ENCODE data around the gene BCL2L13. TPM values are rescaled to one million over a fixed set of nuclear protein-coding genes. Genes with fewer than 3 reads are reported as not detected.

The BCL2L13 gene
- total RNA-seq, 2 experiments from 2014 or later: 26.0 to 27.0 TPM

DNA sequence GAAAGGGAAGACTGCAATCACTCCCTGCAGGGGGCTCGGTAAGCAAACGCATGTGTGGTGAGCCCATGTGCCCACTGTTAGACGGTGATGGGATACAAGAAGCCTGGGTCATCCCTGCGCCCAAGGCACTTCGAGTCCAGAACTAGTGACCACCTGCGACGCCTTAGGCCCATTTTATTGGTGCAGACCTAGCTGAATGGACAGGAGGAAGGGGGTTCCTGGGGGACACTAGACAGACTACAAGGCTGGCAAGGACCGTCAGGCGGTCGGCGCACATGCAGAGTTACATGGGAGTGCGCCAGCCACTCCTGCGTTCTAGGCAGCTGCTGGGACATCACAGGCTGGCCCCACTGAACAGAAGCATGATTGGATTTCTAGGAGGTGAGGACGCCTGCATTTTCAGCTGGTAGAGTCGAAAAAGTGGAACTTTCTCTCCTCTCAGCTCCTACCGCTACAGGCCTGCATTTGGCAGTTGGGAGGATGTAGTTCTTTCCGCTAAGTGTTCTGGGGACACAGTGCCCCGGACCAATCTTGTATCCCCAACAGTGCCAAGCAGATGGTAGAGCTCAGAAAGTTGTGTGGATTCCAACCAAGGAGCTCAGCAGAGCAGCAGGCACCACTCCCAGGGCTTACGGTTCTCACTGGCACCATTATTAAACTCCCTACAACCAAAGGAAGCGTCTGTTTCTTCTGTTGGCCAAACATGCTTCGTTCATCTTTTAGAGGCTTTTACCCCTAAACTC, 100.0 kb downstream of the BCL2L13 start:
- ChIA-PET POLR2A (interaction anchor here (1.5 kb wide), 1 partner anchor 33 kb away, joined by 4 read pairs; no protein-coding TSS in a partner anchor), CTCF (interaction anchor here (1.7 to 7.0 kb wide), 3 partner anchors 35 to 337 kb away, joined by 3 to 106 read pairs (median 5); no protein-coding TSS in a partner anchor)
- DNase-seq (no peak), ATAC-seq (no peak)
- Mint-ChIP-seq H3K36me3 (ENCODE audit: low read depth) (peaks cover 18% of the 10 kb centered on the region), H3K4me3 (no peak overlapping the region), H3K9me3 (ENCODE audit: insufficient read depth) (no peaks in the 10 kb centered on the region), H3K27ac (no peak overlapping the region), H3K27me3 (ENCODE audit: low read depth) (no peaks in the 10 kb centered on the region), H3K4me1 (ENCODE audit: low read depth) (peaks cover 14% of the 10 kb centered on the region)

DNA sequence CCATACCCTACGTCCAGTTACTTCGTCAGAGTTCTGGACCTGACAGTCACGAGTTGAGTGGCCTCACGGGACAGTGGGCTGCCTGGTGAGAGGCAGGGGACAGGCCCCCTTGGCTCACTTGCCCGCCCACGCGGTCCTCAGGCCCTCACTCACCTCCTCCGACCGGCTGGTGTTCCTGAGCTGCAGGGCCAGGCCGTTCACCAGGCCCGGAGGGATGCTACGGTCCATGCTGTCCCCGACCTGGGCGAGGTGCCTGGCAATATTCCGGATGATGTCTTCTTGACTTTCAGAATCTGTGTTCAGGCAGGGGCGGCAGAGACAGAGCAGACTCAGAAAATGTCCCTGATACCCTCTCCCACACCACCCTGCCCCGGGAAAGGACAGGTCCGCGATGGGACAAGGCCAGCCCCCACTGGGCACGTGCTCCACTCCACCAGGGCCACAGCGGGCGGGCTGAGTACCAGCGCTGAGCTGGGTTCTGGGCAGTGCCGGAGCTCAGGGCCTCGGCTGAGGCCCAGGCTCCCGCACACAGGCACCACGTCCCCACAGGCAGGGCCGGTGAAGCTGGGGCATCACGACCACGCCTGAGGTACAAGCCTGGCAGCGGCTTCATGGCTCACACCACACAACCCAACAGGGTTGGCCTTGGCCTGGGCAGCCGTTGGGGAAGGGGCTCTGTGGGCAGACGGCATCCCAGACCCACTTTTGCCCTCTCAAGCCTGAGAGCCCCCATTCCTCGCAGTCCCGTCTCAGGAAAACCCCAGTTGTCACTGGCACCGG, 100.8 kb downstream of the BCL2L13 start:
- ATAC-seq (no peak), DNase-seq (no peak)
- Mint-ChIP-seq H3K27me3 (ENCODE audit: low read depth) (no peaks in the 10 kb centered on the region), H3K4me1 (ENCODE audit: low read depth) (peaks cover 6% of the 10 kb centered on the region), H3K27ac (no peak overlapping the region), H3K9me3 (ENCODE audit: insufficient read depth) (no peaks in the 10 kb centered on the region), H3K4me3 (no peak overlapping the region), H3K36me3 (ENCODE audit: low read depth) (peaks cover 14% of the 10 kb centered on the region)
- CTCF ChIA-PET: interaction anchor here (1.7 to 7.0 kb wide), 3 partner anchors 34 to 337 kb away, joined by 3 to 106 read pairs (median 5); no protein-coding TSS in a partner anchor
- POLR2A ChIA-PET: no interaction called here

- Mint-ChIP-seq H3K36me3 (ENCODE audit: low read depth) (peaks cover 6% of the 10 kb centered on the region), H3K4me1 (ENCODE audit: low read depth) (no peaks in the 10 kb centered on the region), H3K27ac (no peak overlapping the region), H3K9me3 (ENCODE audit: insufficient read depth) (no peaks in the 10 kb centered on the region), H3K27me3 (ENCODE audit: low read depth) (no peaks in the 10 kb centered on the region), H3K4me3 (no peak overlapping the region)
- ATAC-seq (peak; percentile 19), DNase-seq (no peak)
- CTCF ChIA-PET: interaction anchor here (0.7 to 7.0 kb wide), 14 partner anchors 8 to 335 kb away, joined by 3 to 106 read pairs (median 6); partner anchors contain the start of gene PEX26
- POLR2A ChIA-PET: interaction anchor here (1.3 kb wide), 1 partner anchor 43 kb away, joined by 6 read pairs; no protein-coding TSS in a partner anchor
Measured at GRCh38 chr22:17741866-17742526, 103.4 kb downstream of the BCL2L13 start.

- no peak overlapping the region for H3K27ac Mint-ChIP-seq
- ATAC-seq (peak; percentile 75), DNase-seq (peak; percentile 73)
- no peaks in the 10 kb centered on the region for H3K9me3 Mint-ChIP-seq (ENCODE audit: insufficient read depth)
- ChIA-PET CTCF (interaction anchor here (0.7 to 7.0 kb wide), 15 partner anchors 8 to 571 kb away, joined by 3 to 106 read pairs (median 5); partner anchors contain the start of gene PEX26), POLR2A (interaction anchor here (1.3 kb wide), 1 partner anchor 42 kb away, joined by 6 read pairs; no protein-coding TSS in a partner anchor)
- peaks cover 6% of the 10 kb centered on the region for H3K36me3 Mint-ChIP-seq (ENCODE audit: low read depth)
- H3K4me3 Mint-ChIP-seq: no peak overlapping the region
- no peaks in the 10 kb centered on the region for H3K27me3 Mint-ChIP-seq (ENCODE audit: low read depth)
- H3K4me1 Mint-ChIP-seq (ENCODE audit: low read depth): no peaks in the 10 kb centered on the region
Measured at GRCh38 chr22:17742527-17742902, 104.0 kb downstream of the BCL2L13 start.

DNA sequence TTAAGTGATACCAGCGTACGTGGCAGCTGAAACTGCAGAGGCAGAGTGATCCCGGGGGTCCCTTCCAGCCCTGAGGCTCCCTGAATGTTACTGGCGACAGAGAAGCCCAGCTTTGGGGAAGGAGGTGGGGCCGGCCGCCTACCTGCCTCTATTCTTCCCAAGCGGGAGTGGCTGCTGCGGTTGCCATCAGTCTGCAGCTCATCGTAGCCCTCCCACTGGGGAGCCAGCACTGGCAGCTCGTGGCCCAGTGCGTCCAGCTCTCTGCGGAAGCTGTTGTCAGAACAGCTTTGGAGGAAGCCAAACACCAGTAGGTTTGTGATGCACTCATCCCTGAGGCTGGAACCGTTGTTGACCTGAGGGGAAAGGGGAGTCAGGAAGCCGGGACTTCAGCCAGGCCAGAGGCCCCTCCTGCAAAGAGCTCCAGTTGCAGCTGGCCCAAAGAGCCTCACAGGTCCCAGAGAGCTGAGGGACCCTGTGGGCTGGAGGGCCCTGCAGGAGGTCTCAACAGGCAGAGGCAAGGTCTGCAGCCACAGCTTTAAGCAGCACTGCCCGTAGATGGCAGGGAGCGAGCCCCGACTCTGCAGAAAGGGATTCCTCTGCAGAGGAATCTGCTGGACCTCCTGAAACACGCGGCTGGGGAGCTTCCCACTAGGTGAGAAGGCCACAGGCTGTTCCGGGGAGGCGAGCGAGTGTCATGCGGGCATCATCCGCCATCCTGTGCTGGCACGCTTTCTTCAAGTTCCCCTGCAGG, 105.3 kb downstream of the BCL2L13 start:
- Mint-ChIP-seq H3K9me3 (ENCODE audit: insufficient read depth) (no peaks in the 10 kb centered on the region), H3K27me3 (ENCODE audit: low read depth) (no peaks in the 10 kb centered on the region), H3K36me3 (ENCODE audit: low read depth) (peaks cover 2% of the 10 kb centered on the region), H3K27ac (no peak overlapping the region), H3K4me1 (ENCODE audit: low read depth) (no peaks in the 10 kb centered on the region), H3K4me3 (no peak overlapping the region)
- ATAC-seq: no peak
- ChIA-PET CTCF (interaction anchor here (0.7 to 7.0 kb wide), 10 partner anchors 9 to 572 kb away, joined by 3 to 106 read pairs (median 10); partner anchors contain the start of gene PEX26), POLR2A (no interaction called here)
- DNase-seq: no peak

DNA sequence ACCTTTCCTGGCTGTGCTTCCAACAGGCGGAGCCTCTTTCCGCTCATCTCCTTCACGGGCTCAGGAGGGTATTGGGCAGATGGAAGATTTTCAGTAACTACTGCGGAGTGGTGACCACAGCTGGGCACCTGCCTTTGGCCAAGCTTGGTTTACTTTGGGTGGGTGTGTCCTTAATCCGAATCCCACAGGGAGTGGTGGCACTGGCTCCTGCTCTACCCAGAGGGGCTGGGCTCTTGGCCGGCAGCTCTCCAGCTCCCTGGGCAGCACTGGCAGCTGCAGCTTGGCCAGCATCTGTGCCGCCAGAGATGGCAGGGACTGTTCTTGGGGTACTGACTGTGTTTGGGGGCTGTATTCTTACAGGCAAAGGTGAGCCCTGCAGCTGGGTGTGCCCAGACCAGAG, 105.9 kb downstream of the BCL2L13 start:
- ChIA-PET CTCF (interaction anchor here (1.5 to 7.0 kb wide), 7 partner anchors 9 to 573 kb away, joined by 3 to 106 read pairs (median 15); partner anchors contain the start of gene PEX26), POLR2A (interaction anchor here (0.7 kb wide), 1 partner anchor 250 kb away, joined by 4 read pairs; no protein-coding TSS in a partner anchor)
- Mint-ChIP-seq H3K4me3 (no peak overlapping the region), H3K27me3 (ENCODE audit: low read depth) (no peaks in the 10 kb centered on the region), H3K9me3 (ENCODE audit: insufficient read depth) (no peaks in the 10 kb centered on the region), H3K36me3 (ENCODE audit: low read depth) (peaks cover 2% of the 10 kb centered on the region), H3K27ac (no peak overlapping the region), H3K4me1 (ENCODE audit: low read depth) (no peaks in the 10 kb centered on the region)
- DNase-seq: no peak
- no peak for ATAC-seq

DNA sequence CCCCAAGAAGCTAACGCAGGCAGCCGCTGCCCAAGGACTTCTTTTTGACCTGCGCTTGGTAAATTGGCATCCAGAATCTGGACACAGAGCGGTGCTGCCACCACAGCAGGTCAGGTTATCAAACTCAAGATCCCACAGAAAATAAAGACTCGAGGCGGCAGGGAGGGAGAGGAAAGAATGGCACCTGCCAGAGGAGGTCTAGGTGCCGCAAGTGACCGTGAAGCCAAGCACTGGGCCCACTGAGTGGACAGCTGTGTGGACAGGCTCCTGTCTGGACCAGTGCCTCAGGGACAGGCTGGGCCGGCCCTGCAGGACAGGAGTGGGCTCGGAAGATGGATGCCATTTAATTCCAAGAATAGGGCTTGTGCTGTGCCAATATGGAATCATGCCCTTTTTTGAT, 108.4 kb downstream of the BCL2L13 start:
- no peaks in the 10 kb centered on the region for H3K9me3 Mint-ChIP-seq (ENCODE audit: insufficient read depth)
- H3K4me3 Mint-ChIP-seq: no peak overlapping the region
- H3K4me1 Mint-ChIP-seq (ENCODE audit: low read depth): no peaks in the 10 kb centered on the region
- POLR2A ChIA-PET: no interaction called here
- CTCF ChIA-PET: interaction anchor here (0.9 kb wide), 1 partner anchor 20 kb away, joined by 3 read pairs; no protein-coding TSS in a partner anchor
- ATAC-seq (no peak), DNase-seq (no peak)
- no peak overlapping the region for H3K27ac Mint-ChIP-seq
- no peaks in the 10 kb centered on the region for H3K36me3 Mint-ChIP-seq (ENCODE audit: low read depth)
- no peaks in the 10 kb centered on the region for H3K27me3 Mint-ChIP-seq (ENCODE audit: low read depth)

DNA sequence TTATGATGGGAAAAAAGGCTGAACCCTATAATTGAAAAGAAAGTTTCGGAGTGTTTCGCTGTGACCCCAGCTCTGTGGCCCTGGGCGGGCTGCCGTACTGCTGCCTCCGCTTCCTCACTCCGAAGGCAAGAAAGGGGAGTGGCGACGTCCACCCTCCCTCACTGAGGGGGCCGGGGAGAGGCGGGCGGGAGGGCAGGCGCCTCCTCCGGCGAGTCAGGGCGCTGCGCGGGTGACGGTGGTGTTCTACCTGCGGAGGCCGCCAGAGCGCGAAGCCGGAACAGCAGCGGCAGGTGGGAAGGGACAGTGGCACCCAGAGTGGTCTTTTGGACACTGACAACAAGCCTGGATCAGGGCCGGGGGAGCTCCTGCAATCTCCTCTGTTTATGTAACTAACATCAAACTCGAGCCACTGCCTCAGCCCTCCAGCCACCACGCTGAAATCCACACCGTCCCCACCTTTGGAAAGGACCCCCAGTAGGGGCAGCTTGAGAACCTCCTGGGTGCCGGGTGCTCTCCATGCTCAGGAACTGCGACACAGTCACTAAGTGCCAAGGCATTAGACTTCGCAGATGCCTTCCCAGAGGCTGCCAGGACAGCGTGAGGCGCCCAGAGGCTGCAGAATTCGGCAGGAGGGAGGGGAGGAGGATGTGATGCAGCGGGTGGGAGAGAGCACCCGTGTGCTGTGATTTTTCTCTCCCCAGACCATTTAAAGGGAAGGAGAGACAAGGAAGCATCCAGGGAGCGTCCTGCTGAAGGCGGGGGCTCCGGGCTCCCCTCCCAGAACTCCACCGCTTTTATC, 110.2 kb downstream of the BCL2L13 start:
- Mint-ChIP-seq H3K27me3 (ENCODE audit: low read depth) (no peaks in the 10 kb centered on the region), H3K9me3 (ENCODE audit: insufficient read depth) (no peaks in the 10 kb centered on the region), H3K27ac (no peak overlapping the region), H3K4me3 (no peak overlapping the region), H3K4me1 (ENCODE audit: low read depth) (no peaks in the 10 kb centered on the region), H3K36me3 (ENCODE audit: low read depth) (no peaks in the 10 kb centered on the region)
- DNase-seq: no peak
- ChIA-PET CTCF (no interaction called here), POLR2A (no interaction called here)
- no peak for ATAC-seq

- H3K27me3 Mint-ChIP-seq (ENCODE audit: low read depth): no peaks in the 10 kb centered on the region
- H3K4me1 Mint-ChIP-seq (ENCODE audit: low read depth): no peaks in the 10 kb centered on the region
- no peaks in the 10 kb centered on the region for H3K36me3 Mint-ChIP-seq (ENCODE audit: low read depth)
- ChIA-PET CTCF (no interaction called here), POLR2A (no interaction called here)
- no peaks in the 10 kb centered on the region for H3K9me3 Mint-ChIP-seq (ENCODE audit: insufficient read depth)
- no peak for DNase-seq
- H3K4me3 Mint-ChIP-seq: no peak overlapping the region
- no peak overlapping the region for H3K27ac Mint-ChIP-seq
- no peak for ATAC-seq
Measured at GRCh38 chr22:17749605-17750395, 111.2 kb downstream of the BCL2L13 start.

DNA sequence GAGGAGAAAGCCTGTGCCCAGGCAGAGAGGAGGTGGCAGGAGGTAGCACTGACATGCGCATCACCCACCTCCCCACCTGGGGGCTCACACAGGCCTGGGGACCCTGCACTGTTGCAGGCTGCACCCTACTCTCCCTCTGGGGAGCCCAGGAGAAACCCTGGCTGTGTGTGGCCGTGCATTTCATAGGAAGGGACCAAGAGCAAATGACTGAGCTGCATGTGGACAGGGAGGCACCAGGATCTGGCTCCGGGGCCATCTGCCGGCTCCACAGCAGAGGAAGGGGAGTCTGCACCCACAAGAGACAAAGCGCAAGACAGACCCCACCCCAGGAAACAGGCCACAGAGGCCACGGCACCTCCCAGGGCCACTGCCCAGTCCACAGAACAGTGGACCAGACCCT, 113.0 kb downstream of the BCL2L13 start:
- Mint-ChIP-seq H3K4me1 (ENCODE audit: low read depth) (no peaks in the 10 kb centered on the region), H3K27me3 (ENCODE audit: low read depth) (no peaks in the 10 kb centered on the region), H3K36me3 (ENCODE audit: low read depth) (no peaks in the 10 kb centered on the region), H3K27ac (no peak overlapping the region), H3K9me3 (ENCODE audit: insufficient read depth) (no peaks in the 10 kb centered on the region), H3K4me3 (no peak overlapping the region)
- ChIA-PET CTCF (interaction anchor here (0.8 to 1.0 kb wide), 3 partner anchors 16 to 79 kb away, joined by 3 read pairs; no protein-coding TSS in a partner anchor), POLR2A (interaction anchor here (0.6 kb wide), 1 partner anchor 21 kb away, joined by 3 read pairs; no protein-coding TSS in a partner anchor)
- no peak for ATAC-seq
- no peak for DNase-seq

Measured in activated CD8-positive, alpha-beta T cell treated with anti-CD3 and anti-CD28 coated beads, Interleukin-2, amount 10 ng/mL, durations not matched to agents 7 days and 5 days (primary cell).